ENCODE results near the gene KCNE4. TPM values are rescaled to one million over a fixed set of nuclear protein-coding genes. Genes with fewer than 3 reads are reported as not detected.

KCNE4 gene
- total and polyA plus RNA-seq, 2 experiments from 2014 or later = not detected

- Histone ChIP-seq H3K9me2 (ENCODE audit: insufficient read depth) (0 out of 2 replicates have a peak, but pooled peaks cover 6% of the 10 kb centered on the region), H3K27ac (ENCODE audit: low read depth) (no peak overlapping the region), H3K27me3 (ENCODE audit: insufficient read depth) (no peaks in the 10 kb centered on the region), H3F3A (replicated peaks; ENCODE audit: low read depth) (no peaks in the 10 kb centered on the region), H3K79me2 (replicated peaks; ENCODE audit: insufficient read depth) (no peaks in the 10 kb centered on the region), H4K20me1 (replicated peaks; ENCODE audit: insufficient read depth) (0 out of 2 replicates have a peak, but pooled peaks cover 4% of the 10 kb centered on the region), H3K4me3 (no peak overlapping the region), H3K36me3 (ENCODE audit: insufficient read depth) (no peaks in the 10 kb centered on the region), H3K4me1 (ENCODE audit: insufficient read depth) (no peaks in the 10 kb centered on the region), H2AFZ (no peak overlapping the region), H3K4me2 (no peak overlapping the region)
- H3K36me3 Mint-ChIP-seq (ENCODE audit: low read depth) = no peaks in the 10 kb centered on the region
- no peak for TF ChIP-seq JUNB (IDR thresholded peaks at IDR 0.05; ENCODE audit: unreplicated experiment)
- no peak for TF ChIP-seq NANOG (IDR thresholded peaks at IDR 0.05; ENCODE audit: borderline replicate concordance)
- no peak for TF ChIP-seq ZNF462 (CRISPR knock-in tag; IDR thresholded peaks at IDR 0.05)
- no peak for TF ChIP-seq POLR2AphosphoS5 (IDR thresholded peaks at IDR 0.05; ENCODE audit: low read depth)
- no peak for TF ChIP-seq EZH2phosphoT487 (IDR thresholded peaks at IDR 0.05; ENCODE audit: unreplicated experiment)
- no peak for TF ChIP-seq CTCF (conservative IDR thresholded peaks at IDR 0.05; ENCODE audit: low read depth in 2 of 2)
- no peak for TF ChIP-seq CREB1 (CRISPR knock-in tag; IDR thresholded peaks at IDR 0.05; ENCODE audit: low read depth)
- TF ChIP-seq EZH2 (IDR thresholded peaks at IDR 0.05; ENCODE audit: low read depth, unreplicated experiment) = no peak
- TF ChIP-seq, protein P1, sequence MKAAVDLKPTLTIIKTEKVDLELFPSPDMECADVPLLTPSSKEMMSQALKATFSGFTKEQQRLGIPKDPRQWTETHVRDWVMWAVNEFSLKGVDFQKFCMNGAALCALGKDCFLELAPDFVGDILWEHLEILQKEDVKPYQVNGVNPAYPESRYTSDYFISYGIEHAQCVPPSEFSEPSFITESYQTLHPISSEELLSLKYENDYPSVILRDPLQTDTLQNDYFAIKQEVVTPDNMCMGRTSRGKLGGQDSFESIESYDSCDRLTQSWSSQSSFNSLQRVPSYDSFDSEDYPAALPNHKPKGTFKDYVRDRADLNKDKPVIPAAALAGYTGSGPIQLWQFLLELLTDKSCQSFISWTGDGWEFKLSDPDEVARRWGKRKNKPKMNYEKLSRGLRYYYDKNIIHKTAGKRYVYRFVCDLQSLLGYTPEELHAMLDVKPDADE (IDR thresholded peaks at IDR 0.05) = no peak
- no peak for TF ChIP-seq ZNF331 (CRISPR knock-in tag; IDR thresholded peaks at IDR 0.05; ENCODE audit: low read depth)
- TF ChIP-seq, protein P2, sequence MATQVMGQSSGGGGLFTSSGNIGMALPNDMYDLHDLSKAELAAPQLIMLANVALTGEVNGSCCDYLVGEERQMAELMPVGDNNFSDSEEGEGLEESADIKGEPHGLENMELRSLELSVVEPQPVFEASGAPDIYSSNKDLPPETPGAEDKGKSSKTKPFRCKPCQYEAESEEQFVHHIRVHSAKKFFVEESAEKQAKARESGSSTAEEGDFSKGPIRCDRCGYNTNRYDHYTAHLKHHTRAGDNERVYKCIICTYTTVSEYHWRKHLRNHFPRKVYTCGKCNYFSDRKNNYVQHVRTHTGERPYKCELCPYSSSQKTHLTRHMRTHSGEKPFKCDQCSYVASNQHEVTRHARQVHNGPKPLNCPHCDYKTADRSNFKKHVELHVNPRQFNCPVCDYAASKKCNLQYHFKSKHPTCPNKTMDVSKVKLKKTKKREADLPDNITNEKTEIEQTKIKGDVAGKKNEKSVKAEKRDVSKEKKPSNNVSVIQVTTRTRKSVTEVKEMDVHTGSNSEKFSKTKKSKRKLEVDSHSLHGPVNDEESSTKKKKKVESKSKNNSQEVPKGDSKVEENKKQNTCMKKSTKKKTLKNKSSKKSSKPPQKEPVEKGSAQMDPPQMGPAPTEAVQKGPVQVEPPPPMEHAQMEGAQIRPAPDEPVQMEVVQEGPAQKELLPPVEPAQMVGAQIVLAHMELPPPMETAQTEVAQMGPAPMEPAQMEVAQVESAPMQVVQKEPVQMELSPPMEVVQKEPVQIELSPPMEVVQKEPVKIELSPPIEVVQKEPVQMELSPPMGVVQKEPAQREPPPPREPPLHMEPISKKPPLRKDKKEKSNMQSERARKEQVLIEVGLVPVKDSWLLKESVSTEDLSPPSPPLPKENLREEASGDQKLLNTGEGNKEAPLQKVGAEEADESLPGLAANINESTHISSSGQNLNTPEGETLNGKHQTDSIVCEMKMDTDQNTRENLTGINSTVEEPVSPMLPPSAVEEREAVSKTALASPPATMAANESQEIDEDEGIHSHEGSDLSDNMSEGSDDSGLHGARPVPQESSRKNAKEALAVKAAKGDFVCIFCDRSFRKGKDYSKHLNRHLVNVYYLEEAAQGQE (IDR thresholded peaks at IDR 0.05; ENCODE audit: unreplicated experiment) = no peak
- TF ChIP-seq ZNF114 (CRISPR knock-in tag; IDR thresholded peaks at IDR 0.05) = no peak
- no peak for TF ChIP-seq STAT1 (IDR thresholded peaks at IDR 0.05; ENCODE audit: unreplicated experiment)
- peaks cover under 1% of the 10 kb centered on the region; the same call in 2 of the 3 replicates for H3K4me1 Mint-ChIP-seq
- no peaks in the 10 kb centered on the region for H3K27me3 Mint-ChIP-seq (ENCODE audit: insufficient read depth, low read depth, poor library complexity)
- ATAC-seq (no peak), DNase-seq (ENCODE audit: low spot score) (no peak)
- H3K27ac Mint-ChIP-seq = no peak overlapping the region
- no peak overlapping the region for H3K4me3 Mint-ChIP-seq
- no peaks in the 10 kb centered on the region for H3K9me3 Mint-ChIP-seq
Observed at GRCh38 chr2:223072826-223073225, 20.8 kb downstream of the KCNE4 start.

Measured in GM23338 (cell line).